GM12878 (cell line): ENCODE data around the gene MROH8. TPM values are rescaled to one million over a fixed set of nuclear protein-coding genes. Genes with fewer than 3 reads are reported as not detected.

ENCODE experiments used
- ATAC-seq: fragments of 200-7000 bp; cut with Tn5 transposase; 3 replicates; pipeline ENCODE4 v1.9.1; 2020; ENCODE audit warnings: mild to moderate bottlenecking, moderate library complexity
- BruUV-seq: library from RNA; stranded (reverse); fragments of 400-500 nt; replicated peaks from 2 replicates; lab custom pipeline; 2021; lab: Mats Ljungman, UMichigan
- CTCF ChIA-PET: fragments of 300-600 bp; sonication (Branson Sonifier 250); formaldehyde crosslinking; extraction: SDS; loops from one replicate; lab custom pipeline; 2021; ENCODE audit warnings: inconsistent platforms; lab: Yijun Ruan, JAX
- POLR2A ChIA-PET: fragments of 350-600 bp; formaldehyde crosslinking; extraction: SDS; loops from one replicate; lab custom pipeline; 2021; ENCODE audit warnings: inconsistent platforms; lab: Charles Lee
- RAD21 ChIA-PET: fragments of 300-600 bp; sonication (Branson Sonifier 250); formaldehyde crosslinking; loops from one replicate; lab custom pipeline; 2023; ENCODE audit warnings: antibody characterized with exemption; ENCODE audit not compliant: unreplicated experiment; lab: Charles Lee
- SMC1A ChIA-PET: fragments of 300-600 bp; sonication (Branson Sonifier 250); formaldehyde crosslinking; loops from one replicate; lab custom pipeline; 2023; ENCODE audit not compliant: unreplicated experiment, uncharacterized antibody; lab: Charles Lee
- DNase-seq: peaks from one replicate; pipeline ENCODE4 v3.0.0-alpha.2; 2011; ENCODE audit warnings: low read depth, low spot score
- FAIRE-seq: peaks from 3 replicates; lab custom pipeline; 2011; peaks lifted over from hg19 to GRCh38; lab: Jason Lieb, UNC
- H2AFZ ChIP-seq: 2 replicates; pipeline ENCODE4 v1.6.0; 2011; ENCODE audit warnings: low read depth, low read length, control low read depth; ENCODE audit not compliant: control insufficient read depth
- H3K27ac ChIP-seq: 2 replicates; pipeline ENCODE4 v1.5.1; 2011; ENCODE audit warnings: control low read depth; ENCODE audit not compliant: control insufficient read depth, insufficient read depth
- H3K27me3 ChIP-seq, 2 experiments: replicated peaks in 1 of 2; 2 replicates each; pipeline versions ENCODE4 v1.6.0 to v1.6.1; 2011; ENCODE audit warnings: low read length in 1 of 2; ENCODE audit not compliant: control insufficient read depth in 2 of 2, insufficient read depth in 2 of 2
- H3K36me3 ChIP-seq, 2 experiments: 2 replicates each; pipeline ENCODE4 v1.5.1; 2011; ENCODE audit warnings: low read length in 1 of 2; ENCODE audit not compliant: control insufficient read depth in 2 of 2, insufficient read depth in 2 of 2
- H3K4me1 ChIP-seq: 2 replicates; pipeline ENCODE4 v1.6.1; 2011; ENCODE audit warnings: mild to moderate bottlenecking, low read length, moderate library complexity, mixed read lengths; ENCODE audit not compliant: control insufficient read depth, insufficient read depth
- H3K4me2 ChIP-seq: 2 replicates; pipeline ENCODE4 v1.6.0; 2011; ENCODE audit warnings: control low read depth; ENCODE audit not compliant: control insufficient read depth, insufficient read depth
- H3K4me3 ChIP-seq: fragments of 200-600 bp; sonication (generic); 2 replicates; pipeline ENCODE4 v1.5.1; 2016
- H3K79me2 ChIP-seq: 2 replicates; pipeline ENCODE4 v1.6.0; 2011; ENCODE audit warnings: low read length; ENCODE audit not compliant: control insufficient read depth, insufficient read depth
- H3K9ac ChIP-seq: 2 replicates; pipeline ENCODE4 v1.8.0; 2011; ENCODE audit warnings: low read length, control low read depth, mixed read lengths; ENCODE audit not compliant: control insufficient read depth, insufficient read depth
- H3K9me3 ChIP-seq: replicated peaks from 3 replicates; pipeline ENCODE4 v1.5.1; 2011; ENCODE audit warnings: mild to moderate bottlenecking, low read length; ENCODE audit not compliant: control insufficient read depth, insufficient read depth
- H4K20me1 ChIP-seq: 2 replicates; pipeline ENCODE4 v1.6.0; 2011; ENCODE audit not compliant: control insufficient read depth, insufficient read depth
- BCL3 ChIP-seq: IDR thresholded peaks from 2 replicates; pipeline ENCODE4 v1.6.1; 2011; ENCODE audit warnings: borderline replicate concordance, low read depth, mild to moderate bottlenecking, moderate library complexity, low read length; ENCODE audit not compliant: insufficient read depth, poor library complexity, severe bottlenecking
- CBX5 ChIP-seq: sonication (generic); IDR thresholded peaks from 2 replicates; pipeline ENCODE4 v1.6.1; 2016; ENCODE audit warnings: low read depth, moderate library complexity, mild to moderate bottlenecking, inconsistent platforms
- CHD2 ChIP-seq: IDR thresholded peaks from 2 replicates; pipeline ENCODE4 v1.6.1; 2011; ENCODE audit warnings: low read depth, low read length, improper control_type of control experiment, borderline replicate concordance
- ELK1 ChIP-seq: IDR thresholded peaks from 2 replicates; pipeline ENCODE4 v1.6.1; 2012; ENCODE audit warnings: low read depth, low read length, improper control_type of control experiment
- FOS ChIP-seq: IDR thresholded peaks from 3 replicates; pipeline ENCODE4 v1.6.1; 2011; ENCODE audit warnings: borderline replicate concordance; ENCODE audit not compliant: insufficient read length; ENCODE audit errors: extremely low read depth
- HSF1 ChIP-seq: fragments of 150-350 bp; IDR thresholded peaks from 2 replicates; pipeline ENCODE4 v1.6.1; 2014; ENCODE audit warnings: mild to moderate bottlenecking, low read depth, low read length
- IKZF1 ChIP-seq: fragments of 450-650 bp; conservative IDR thresholded peaks from 2 replicates; pipeline ENCODE4 v1.6.1; 2017; ENCODE audit warnings: antibody characterized with exemption, mild to moderate bottlenecking
- IRF3 ChIP-seq: fragments of 450-650 bp; IDR thresholded peaks from 2 replicates; pipeline ENCODE4 v1.6.1; 2014; ENCODE audit warnings: mild to moderate bottlenecking
- NR2C2 ChIP-seq: IDR thresholded peaks from 2 replicates; pipeline ENCODE4 v1.6.1; 2011; ENCODE audit warnings: borderline replicate concordance, low read depth; ENCODE audit not compliant: control insufficient read depth, insufficient read length
- RCOR1 ChIP-seq: conservative IDR thresholded peaks from 2 replicates; pipeline ENCODE4 v1.6.1; 2012; ENCODE audit warnings: low read depth, low read length, improper control_type of control experiment
- SREBF2 ChIP-seq: IDR thresholded peaks from 2 replicates; pipeline ENCODE4 v1.6.1; 2012; ENCODE audit warnings: mild to moderate bottlenecking, low read length
- STAT1 ChIP-seq: fragments of 450-650 bp; conservative IDR thresholded peaks from 2 replicates; pipeline ENCODE4 v1.6.1; 2014; ENCODE audit warnings: antibody characterized with exemption, mild to moderate bottlenecking
- TCF7 ChIP-seq: IDR thresholded peaks from 2 replicates; pipeline ENCODE4 v1.6.1; 2014; ENCODE audit warnings: antibody characterized with exemption, borderline replicate concordance
- ZNF24 ChIP-seq: fragments of 450-650 bp; IDR thresholded peaks from 2 replicates; pipeline ENCODE4 v1.6.1; 2017; ENCODE audit warnings: antibody characterized with exemption, mild to moderate bottlenecking
- ZNF384 ChIP-seq: IDR thresholded peaks from 2 replicates; pipeline ENCODE4 v1.6.1; 2012; ENCODE audit warnings: low read depth, mild to moderate bottlenecking, low read length, improper control_type of control experiment, borderline replicate concordance
- WGBS: methylation state at CpG from one replicate; pipeline ENCODE4 v1.1.6; 2016; ENCODE audit warnings: low lambda C conversion rate; ENCODE audit not compliant: insufficient replicate concordance, insufficient coverage; ENCODE audit errors: missing lambda C conversion rate; 5-methylcytosine and 5-hydroxymethylcytosine counted together
- in situ Hi-C: fragments of 300-500 bp; cut with MboI; formaldehyde crosslinking; loops from 9 replicates; pipeline ENCODE4 v1.14.3; 2018; ENCODE audit warnings: mixed read lengths
- intact Hi-C: fragments of 100-400 bp; cut with micrococcal nuclease; formaldehyde crosslinking; loops from one replicate; pipeline ENCODE4 v1.14.2; 2022; ENCODE audit not compliant: unreplicated experiment
- polyA plus RNA-seq, 11 experiments: library from polyadenylated mRNA; depleted of rRNA in 4 of 11; unstranded in 6 of 11; stranded (reverse) in 5 of 11; fragments of >200 nt; fragmentation: Nextera tagmentation in 4 of 11; fragmentation: Illumina TruSeq in 1 of 11; extraction: Ambion mirVana in 4 of 11; extraction: Trizol in 1 of 11; gene quantifications; 1 replicate in 1 of 11; 2 replicates in 10 of 11; pipeline versions ENCODE4 v1.2.1 to v1.2.3, GENCODE V29; 2011 to 2016; ENCODE audit warnings: inconsistent platforms in 2 of 11, missing spikeins in 2 of 11, low read depth in 1 of 11
- total RNA-seq, 4 experiments: library from RNA; depleted of rRNA in 3 of 4; stranded (reverse); fragments of >200 nt in 3 of 4; fragmentation: Illumina TruSeq in 1 of 4; extraction: Trizol in 1 of 4; gene quantifications; 2 replicates each; pipeline versions ENCODE4 v1.2.1 to v1.2.3, GENCODE V29; 2013 to 2021

Gene MROH8
- total and polyA plus RNA-seq, 10 of the 15 experiments (the other 5 are each of a cell fraction or from before 2014, with no cell fraction given) = 0.16 to 2.8 (median 1.8) TPM

GRCh38 chr20:37190354-37191112, 11.2 kb upstream of the MROH8 start:
- peak overlapping the region; percentile 80 for H3K4me2 ChIP-seq
- ChIA-PET POLR2A (interaction anchor here (1.0 to 2.8 kb wide), 4 partner anchors 9 to 349 kb away, joined by 3 to 22 read pairs (median 4); partner anchors contain the start of genes MROH8 and RPN2), SMC1A (interaction anchor here (1.1 to 3.6 kb wide), 7 partner anchors 9 to 344 kb away, joined by 3 to 21 read pairs (median 7); partner anchors contain the start of genes MROH8 and RPN2), RAD21 (interaction anchor here (3.0 to 3.9 kb wide), 3 partner anchors 12 to 344 kb away, joined by 17 to 20 read pairs (median 17); partner anchors contain the start of genes MROH8 and RPN2), CTCF (interaction anchor here (0.7 to 13.5 kb wide), 14 partner anchors 8 to 882 kb away, joined by 3 to 200 read pairs (median 7); partner anchors contain the start of genes BLCAP, MROH8 and RPN2)
- no peaks in the 10 kb centered on the region for H3K27me3 ChIP-seq
- BruUV-seq = no TSS peak
- no peaks in the 10 kb centered on the region for H3K9me3 ChIP-seq
- peaks cover 23 to 39% of the 10 kb centered on the region in 2 experiments for H3K36me3 ChIP-seq
- H3K4me3 ChIP-seq = no peak overlapping the region
- H3K27ac ChIP-seq = peak overlapping the region; percentile 53; the same call in 1 of the 2 replicates
- ATAC-seq = no peak
- in situ Hi-C loops = no loop called here
- 55% methylated on average over 9 of the region's 9 CpGs for WGBS
- H4K20me1 ChIP-seq = peaks cover 8% of the 10 kb centered on the region
- no peak for DNase-seq
- H3K79me2 ChIP-seq = peaks cover 70% of the 10 kb centered on the region
- no peak overlapping the region for H3K9ac ChIP-seq
- no peak overlapping the region for H2AFZ ChIP-seq
- TF ChIP-seq NR2C2 (no peak), STAT1 (no peak), TCF7 (no peak), IKZF1 (no peak), FOS (no peak), SREBF2 (no peak), IRF3 (no peak), BCL3 (no peak), ZNF384 (no peak), RCOR1 (no peak), CHD2 (no peak), HSF1 (no peak), ZNF24 (no peak), ELK1 (no peak), CBX5 (no peak)
- FAIRE-seq = no peak
- intact Hi-C loops = loop anchor here (10.0 kb wide), 1 partner anchor 214 kb away; no protein-coding TSS in a partner anchor
- peaks cover 17% of the 10 kb centered on the region for H3K4me1 ChIP-seq
